Astrocyte of the hippocampus (primary cell): ENCODE data around the gene BTN3A1.
A peak's percentile ranks its signal among the peaks of the same experiment; 100 is the strongest.
"Not testable (repeated sequence)": the region's sequence is repeated elsewhere in the genome, so short reads cannot be mapped to it uniquely, and the experiment has no call there.

Source experiments
- DNase-seq: peaks from one replicate; pipeline ENCODE4 v3.0.0; 2011; ENCODE audit warnings: low read depth, low spot score

BTN3A1 gene

GRCh38 chr6:26439151-26440125, 37.4 kb downstream of the BTN3A1 start:
- DNase-seq: no peak

DNA sequence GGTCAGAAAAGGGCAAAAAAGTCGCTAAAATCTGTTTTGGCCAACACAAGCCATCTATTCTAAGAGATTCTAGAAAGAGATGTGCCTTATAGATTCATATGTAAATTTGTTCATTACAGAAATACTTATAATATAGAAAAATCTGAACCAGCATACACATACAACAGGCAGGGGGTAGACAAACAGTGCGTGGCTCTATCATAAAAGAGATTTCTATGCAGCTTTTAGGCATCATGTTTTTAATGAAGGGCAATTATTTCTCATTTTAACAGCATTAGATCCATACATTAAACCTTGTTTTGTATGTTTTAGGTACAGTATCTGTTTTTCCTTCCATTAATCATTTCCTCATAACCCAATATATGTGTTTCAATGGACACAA, 38.9 kb downstream of the BTN3A1 start:
- no peak for DNase-seq

DNA sequence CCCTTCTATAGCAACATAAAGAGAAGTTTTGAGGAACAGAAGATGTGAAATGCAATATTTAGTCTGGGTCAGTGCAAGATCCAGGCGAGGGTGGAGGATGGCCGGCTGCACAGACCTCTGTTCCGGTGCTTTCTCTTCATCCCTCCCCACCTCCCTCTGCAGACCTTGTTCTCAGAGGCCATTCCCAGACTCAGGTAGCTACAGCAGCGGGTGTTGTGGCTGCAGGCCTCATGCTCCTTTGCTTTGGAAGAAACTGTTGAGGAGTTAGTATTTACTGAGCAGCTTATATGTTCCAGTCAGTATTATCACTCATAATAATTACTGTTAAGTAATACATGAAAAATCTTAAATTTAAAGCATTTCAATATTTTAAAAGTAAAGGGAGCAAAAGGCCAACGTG, 39.9 kb downstream of the BTN3A1 start:
- DNase-seq: no peak

GRCh38 chr6:26445934-26446667, 44.0 kb downstream of the BTN3A1 start:
- DNase-seq: no peak

- DNase-seq: no peak
These were observed 45.2 kb downstream of the BTN3A1 start for GRCh38 chr6:26447257-26447656.

- no peak for DNase-seq
These were observed 48.2 kb downstream of the BTN3A1 start for GRCh38 chr6:26450240-26450639.

GRCh38 chr6:26452631-26453235, 50.7 kb downstream of the BTN3A1 start:
- DNase-seq: no peak

GRCh38 chr6:26454631-26455030, 52.6 kb downstream of the BTN3A1 start:
- no peak for DNase-seq

- no peak for DNase-seq
These were observed 53.4 kb downstream of the BTN3A1 start for GRCh38 chr6:26455357-26455970.

DNA sequence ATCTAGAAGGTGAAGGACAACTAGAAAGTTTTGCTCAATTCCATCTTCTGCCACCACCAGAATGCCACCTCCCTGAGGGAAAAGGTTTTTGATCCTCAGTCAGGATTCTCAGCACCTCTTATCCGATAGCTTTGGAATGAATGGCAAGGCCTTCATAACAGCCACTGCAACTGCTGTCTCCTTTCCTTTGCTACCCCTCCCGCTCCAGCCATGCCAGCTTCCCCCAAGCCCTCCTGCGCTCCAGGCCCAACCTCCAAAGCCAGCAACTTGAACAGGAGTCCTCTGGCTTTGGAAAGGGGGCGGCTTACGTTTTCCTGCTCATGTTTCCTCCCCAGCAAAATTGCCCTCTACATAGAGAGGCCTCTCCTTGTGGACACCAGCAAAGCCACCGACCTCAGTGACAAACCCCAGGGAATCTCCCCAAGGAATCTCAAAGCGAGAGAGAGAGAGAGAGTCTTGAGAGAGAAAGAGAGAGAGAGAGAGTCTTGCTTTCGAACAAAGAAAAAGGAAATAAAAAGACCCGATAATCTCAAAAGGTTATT, 55.3 kb downstream of the BTN3A1 start:
- no peak for DNase-seq

DNA sequence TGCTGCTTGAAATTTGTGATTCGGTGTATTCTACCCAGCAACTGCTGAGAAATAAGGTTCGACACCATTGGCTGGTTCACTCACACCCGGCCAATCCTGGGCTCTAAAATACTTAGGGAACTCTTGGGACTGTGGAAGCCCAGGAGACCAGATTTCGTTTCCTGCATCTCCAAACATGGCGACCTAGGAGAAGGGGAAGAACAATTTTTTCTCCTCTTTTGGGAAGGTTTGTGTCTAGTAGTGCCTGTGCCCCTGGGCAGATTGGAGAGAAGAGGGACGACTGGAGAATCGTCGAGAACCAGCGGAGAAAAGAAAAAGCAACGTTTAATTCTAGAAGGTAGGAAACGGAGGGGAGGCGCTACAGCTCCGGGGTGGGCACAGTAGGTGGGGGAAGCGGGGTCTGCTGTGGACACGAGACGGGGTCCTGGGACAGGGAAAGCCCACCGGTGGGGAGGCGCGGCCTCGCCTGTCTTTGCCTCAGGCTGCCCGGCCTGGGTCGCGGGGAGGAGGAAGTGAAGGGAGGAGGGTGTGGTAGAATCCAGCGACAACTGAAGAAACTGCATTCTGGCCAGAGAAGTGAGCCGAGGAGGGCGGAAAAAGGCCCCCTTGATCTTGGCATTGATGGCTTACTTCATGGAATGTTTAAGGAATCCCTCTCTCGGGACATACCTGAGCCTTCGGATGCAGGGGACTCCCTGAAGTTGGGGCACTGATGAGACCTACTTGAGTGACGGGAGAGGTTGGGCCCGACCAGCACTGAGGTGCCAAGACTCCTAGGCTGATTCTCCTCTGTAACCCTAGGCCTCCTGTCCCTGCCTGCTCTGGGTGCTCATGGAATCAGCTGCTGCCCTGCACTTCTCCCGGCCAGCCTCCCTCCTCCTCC, 56.0 kb downstream of the BTN3A1 start, which contains the start of gene BTN2A1:
BTN2A1 (plus strand) TSS at position 150 of the 883 bp plus-strand sequence; CDS start at position 832, 682 bp downstream.
- peak; percentile 96 for DNase-seq

GRCh38 chr6:26459023-26459810, 57.1 kb downstream of the BTN3A1 start:
- DNase-seq: no peak

- not testable (repeated sequence) for DNase-seq
These were observed 59.3 kb downstream of the BTN3A1 start for GRCh38 chr6:26461353-26461752.

GRCh38 chr6:26464014-26464413, 61.9 kb downstream of the BTN3A1 start:
- DNase-seq: no peak

GRCh38 chr6:26464416-26465131, 62.5 kb downstream of the BTN3A1 start:
- DNase-seq: no peak
